ENCODE results near the gene TSACC. TPM values are rescaled to one million over a fixed set of nuclear protein-coding genes. Genes with fewer than 3 reads are reported as not detected.

Gene TSACC
- total RNA-seq, 2 experiments from 2014 or later, result not detected

DNA sequence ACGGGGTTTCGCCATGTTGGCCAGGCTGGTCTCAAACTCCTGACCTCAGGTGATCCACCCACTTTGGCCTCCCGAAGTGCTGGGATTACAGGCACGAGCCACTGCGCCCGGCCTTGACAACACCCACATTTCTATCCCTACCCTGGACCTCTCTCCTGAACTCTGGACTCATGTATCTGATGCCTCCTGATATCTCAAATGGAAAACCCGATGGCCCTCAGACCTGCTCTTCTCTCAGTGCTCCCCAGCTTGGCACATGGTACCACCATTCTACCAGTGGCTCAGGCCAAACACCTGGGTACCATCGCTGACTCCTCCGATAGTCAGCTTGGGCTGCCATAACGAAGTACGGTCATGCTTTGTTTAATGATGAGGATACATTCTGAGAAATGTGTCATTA, 22.2 kb downstream of the TSACC start:
- DNase-seq (no peak), ATAC-seq (ENCODE audit: poor library complexity) (no peak)
- Histone ChIP-seq H3K27ac (ENCODE audit: low read depth in 1 of 2, low read length in 2 of 2) (no peak overlapping the region), H3K36me3 (ENCODE audit: insufficient read depth, low read length) (no peaks in the 10 kb centered on the region), H3K4me1 (ENCODE audit: insufficient read depth, low read length) (peaks cover 9% of the 10 kb centered on the region), H3K27me3 (ENCODE audit: control insufficient read depth in 1 of 2, insufficient read depth in 2 of 2, low read length in 2 of 2) (peaks cover 9 to 22% of the 10 kb centered on the region in 2 experiments), H3K9me3 (ENCODE audit: control insufficient read depth in 1 of 2, insufficient read depth in 1 of 2, low read length in 2 of 2) (no peaks in the 10 kb centered on the region), H3K4me3 (ENCODE audit: low read length) (no peak overlapping the region)
- intact Hi-C loops (cut with DNase I, micrococcal nuclease), result no loop called here
- ChIA-PET CTCF (no interaction called here), POLR2A (no interaction called here)
- TF ChIP-seq, protein P1, sequence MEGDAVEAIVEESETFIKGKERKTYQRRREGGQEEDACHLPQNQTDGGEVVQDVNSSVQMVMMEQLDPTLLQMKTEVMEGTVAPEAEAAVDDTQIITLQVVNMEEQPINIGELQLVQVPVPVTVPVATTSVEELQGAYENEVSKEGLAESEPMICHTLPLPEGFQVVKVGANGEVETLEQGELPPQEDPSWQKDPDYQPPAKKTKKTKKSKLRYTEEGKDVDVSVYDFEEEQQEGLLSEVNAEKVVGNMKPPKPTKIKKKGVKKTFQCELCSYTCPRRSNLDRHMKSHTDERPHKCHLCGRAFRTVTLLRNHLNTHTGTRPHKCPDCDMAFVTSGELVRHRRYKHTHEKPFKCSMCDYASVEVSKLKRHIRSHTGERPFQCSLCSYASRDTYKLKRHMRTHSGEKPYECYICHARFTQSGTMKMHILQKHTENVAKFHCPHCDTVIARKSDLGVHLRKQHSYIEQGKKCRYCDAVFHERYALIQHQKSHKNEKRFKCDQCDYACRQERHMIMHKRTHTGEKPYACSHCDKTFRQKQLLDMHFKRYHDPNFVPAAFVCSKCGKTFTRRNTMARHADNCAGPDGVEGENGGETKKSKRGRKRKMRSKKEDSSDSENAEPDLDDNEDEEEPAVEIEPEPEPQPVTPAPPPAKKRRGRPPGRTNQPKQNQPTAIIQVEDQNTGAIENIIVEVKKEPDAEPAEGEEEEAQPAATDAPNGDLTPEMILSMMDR (IDR thresholded peaks at IDR 0.05), result no peak
- H3K27ac Mint-ChIP-seq, result no peak overlapping the region
- peaks cover 5% of the 10 kb centered on the region for H3K4me1 Mint-ChIP-seq (ENCODE audit: low read depth)
- no peak overlapping the region for H3K4me3 Mint-ChIP-seq
- H3K36me3 Mint-ChIP-seq (ENCODE audit: low read depth), result no peaks in the 10 kb centered on the region
- H3K27me3 Mint-ChIP-seq, result peaks cover 40% of the 10 kb centered on the region
- H3K9me3 Mint-ChIP-seq, result no peaks in the 10 kb centered on the region

DNA sequence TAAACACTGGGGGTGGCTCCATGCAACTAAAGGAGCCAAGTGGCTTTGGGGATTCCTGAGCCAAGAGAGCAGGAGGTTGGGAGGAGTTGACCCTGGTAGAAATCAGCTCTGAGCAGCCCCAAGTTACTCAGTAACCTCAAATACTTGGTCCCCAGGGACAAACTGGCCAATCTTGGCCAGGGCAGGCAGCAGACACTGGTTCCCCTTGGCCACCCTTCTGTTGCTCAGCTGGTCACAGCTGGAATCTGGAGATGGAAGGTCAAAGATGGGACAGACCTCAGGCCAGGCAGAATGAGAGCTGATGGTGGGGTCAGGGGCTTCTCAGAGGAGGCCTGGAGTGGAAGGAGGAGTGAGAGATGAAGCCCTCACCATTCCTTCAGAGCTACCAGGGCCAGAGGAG, 27.4 kb downstream of the TSACC start:
- Mint-ChIP-seq H3K9me3 (no peaks in the 10 kb centered on the region), H3K27me3 (peaks cover 55% of the 10 kb centered on the region), H3K36me3 (ENCODE audit: low read depth) (no peaks in the 10 kb centered on the region), H3K4me3 (no peak overlapping the region), H3K4me1 (ENCODE audit: low read depth) (no peaks in the 10 kb centered on the region), H3K27ac (no peak overlapping the region)
- peaks cover 0 to 8% of the 10 kb centered on the region in 2 experiments for H3K9me3 ChIP-seq (ENCODE audit: control insufficient read depth in 1 of 2, insufficient read depth in 1 of 2, low read length in 2 of 2)
- ChIA-PET CTCF (no interaction called here), POLR2A (no interaction called here)
- H3K36me3 ChIP-seq (ENCODE audit: insufficient read depth, low read length), result no peaks in the 10 kb centered on the region
- DNase-seq (no peak), ATAC-seq (ENCODE audit: poor library complexity) (no peak)
- peaks cover 7% of the 10 kb centered on the region for H3K4me1 ChIP-seq (ENCODE audit: insufficient read depth, low read length)
- intact Hi-C loops (cut with DNase I, micrococcal nuclease), result no loop called here
- TF ChIP-seq, protein P1 (IDR thresholded peaks at IDR 0.05), result no peak
- peaks cover 28 to 40% of the 10 kb centered on the region in 2 experiments for H3K27me3 ChIP-seq (ENCODE audit: control insufficient read depth in 1 of 2, insufficient read depth in 2 of 2, low read length in 2 of 2)
- H3K4me3 ChIP-seq (ENCODE audit: low read length), result no peak overlapping the region
- no peak overlapping the region for H3K27ac ChIP-seq (ENCODE audit: low read depth in 1 of 2, low read length in 2 of 2)

DNA sequence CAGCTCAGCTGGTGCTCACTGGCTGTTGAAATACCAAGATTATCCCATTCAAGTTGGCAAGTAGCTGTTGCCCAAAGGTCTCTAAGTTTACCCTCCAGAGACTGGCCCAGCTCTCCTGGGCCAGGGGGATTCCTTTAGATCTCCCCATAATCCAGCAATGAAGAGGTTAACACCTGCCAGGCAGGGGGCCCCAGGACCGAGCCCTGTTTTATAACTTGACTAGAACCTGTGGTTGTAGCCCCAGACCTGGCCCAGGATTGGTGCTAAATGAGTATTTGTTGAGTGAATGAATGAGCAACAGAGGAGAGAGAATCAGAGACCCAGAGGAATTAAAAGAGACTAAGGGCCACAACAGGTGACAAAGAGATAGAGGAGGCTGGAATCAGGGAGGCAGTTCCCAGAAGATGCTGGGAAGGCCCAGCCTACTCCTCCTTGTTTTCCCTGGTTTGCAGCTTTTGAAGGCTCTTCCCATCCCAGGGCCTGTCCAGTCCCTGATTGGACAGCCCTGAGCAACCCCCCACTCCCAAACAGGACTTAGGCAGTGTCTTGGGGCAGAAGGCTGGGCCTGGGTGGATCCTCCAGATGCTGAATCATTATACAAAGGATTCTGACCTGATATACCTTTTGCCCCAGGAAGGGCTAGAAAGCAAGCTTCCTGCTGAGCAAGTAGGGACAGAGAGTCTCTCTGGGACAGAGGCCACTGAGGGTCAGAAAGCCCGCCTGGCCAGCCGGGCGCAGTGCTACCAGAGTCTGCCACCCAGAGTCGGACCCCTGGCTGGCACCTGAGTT, 28.2 kb downstream of the TSACC start:
- Histone ChIP-seq H3K27ac (ENCODE audit: low read depth in 1 of 2, low read length in 2 of 2) (no peak overlapping the region), H3K27me3 (ENCODE audit: control insufficient read depth in 1 of 2, insufficient read depth in 2 of 2, low read length in 2 of 2) (peaks cover 28 to 43% of the 10 kb centered on the region in 2 experiments), H3K36me3 (ENCODE audit: insufficient read depth, low read length) (no peaks in the 10 kb centered on the region), H3K4me3 (ENCODE audit: low read length) (no peak overlapping the region), H3K9me3 (ENCODE audit: control insufficient read depth in 1 of 2, insufficient read depth in 1 of 2, low read length in 2 of 2) (peaks cover 0 to 8% of the 10 kb centered on the region in 2 experiments), H3K4me1 (ENCODE audit: insufficient read depth, low read length) (peaks cover 7% of the 10 kb centered on the region)
- DNase-seq (no peak), ATAC-seq (ENCODE audit: poor library complexity) (no peak)
- no peaks in the 10 kb centered on the region for H3K9me3 Mint-ChIP-seq
- ChIA-PET CTCF (no interaction called here), POLR2A (no interaction called here)
- intact Hi-C loops (cut with DNase I, micrococcal nuclease), result no loop called here
- H3K4me1 Mint-ChIP-seq (ENCODE audit: low read depth), result no peaks in the 10 kb centered on the region
- peaks cover 62% of the 10 kb centered on the region for H3K27me3 Mint-ChIP-seq
- H3K4me3 Mint-ChIP-seq, result no peak overlapping the region
- TF ChIP-seq, protein P1 (IDR thresholded peaks at IDR 0.05), result no peak
- H3K36me3 Mint-ChIP-seq (ENCODE audit: low read depth), result no peaks in the 10 kb centered on the region
- H3K27ac Mint-ChIP-seq, result no peak overlapping the region
